Hepatic stellate cell (primary cell): ENCODE data around the gene CLTA.
A peak's percentile ranks its signal among the peaks of the same experiment; 100 is the strongest.

ENCODE experiments used
- DNase-seq: peaks from one replicate; pipeline ENCODE4 v3.0.0; 2011; ENCODE audit warnings: low spot score

The CLTA gene

DNA sequence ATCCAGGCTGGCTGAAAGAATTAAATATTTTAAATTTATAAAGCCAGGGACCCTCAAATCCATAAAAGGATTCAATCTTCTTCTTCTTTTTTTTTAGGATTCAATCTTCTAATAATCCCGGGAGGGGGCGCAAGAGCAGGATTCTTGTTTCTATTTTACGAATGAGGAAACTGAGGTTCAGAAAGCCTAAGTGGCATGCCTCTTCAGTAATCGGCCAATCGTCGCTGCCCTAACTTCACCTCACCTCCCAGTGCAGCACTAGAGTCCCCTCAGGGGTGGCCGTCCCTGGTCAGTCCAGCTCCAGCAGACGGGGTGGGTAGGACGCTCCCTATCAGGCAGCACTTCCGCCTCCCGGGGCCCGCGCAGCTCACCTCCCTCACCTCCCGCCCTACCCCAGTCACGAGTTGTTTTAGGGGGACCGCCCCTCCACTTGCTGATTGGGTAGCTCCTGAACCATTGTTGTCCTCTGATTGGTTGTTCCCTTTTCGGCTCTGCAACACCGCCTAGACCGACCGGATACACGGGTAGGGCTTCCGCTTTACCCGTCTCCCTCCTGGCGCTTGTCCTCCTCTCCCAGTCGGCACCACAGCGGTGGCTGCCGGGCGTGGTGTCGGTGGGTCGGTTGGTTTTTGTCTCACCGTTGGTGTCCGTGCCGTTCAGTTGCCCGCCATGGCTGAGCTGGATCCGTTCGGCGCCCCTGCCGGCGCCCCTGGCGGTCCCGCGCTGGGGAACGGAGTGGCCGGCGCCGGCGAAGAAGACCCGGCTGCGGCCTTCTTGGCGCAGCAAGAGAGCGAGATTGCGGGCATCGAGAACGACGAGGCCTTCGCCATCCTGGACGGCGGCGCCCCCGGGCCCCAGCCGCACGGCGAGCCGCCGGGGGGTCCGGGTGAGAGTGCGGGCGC is at the start of gene CLTA:
Gene CLTA, plus strand, starts transcription at position 534 of the 902 bp plus-strand sequence. Its CDS starts 136 bp downstream, at position 670.
- DNase-seq, result peak; percentile 99

GRCh38 chr9:36141288-36141687 is 49.4 kb upstream of the CLTA start:
- peak; percentile 47 for DNase-seq

DNA sequence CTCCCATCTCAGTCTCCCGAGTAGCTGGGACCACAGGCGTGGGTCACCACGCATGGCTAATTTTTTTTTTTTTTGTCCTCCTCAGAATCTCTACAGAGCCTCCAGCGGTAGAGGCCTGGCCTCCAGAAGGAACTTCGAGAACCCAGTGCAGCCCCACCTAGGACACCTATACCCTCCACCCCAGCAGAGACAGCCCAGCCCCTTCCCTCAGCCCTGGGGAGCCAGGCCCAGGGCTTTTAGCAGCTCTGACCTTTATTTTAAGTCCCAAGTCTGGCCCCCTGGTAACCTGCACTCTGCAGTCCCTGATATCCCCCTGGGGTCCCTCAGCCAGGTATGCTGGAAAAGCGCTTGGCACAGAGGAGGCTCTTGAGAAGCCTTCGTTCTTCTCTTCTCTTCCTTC is 49.0 kb upstream of the CLTA start:
- DNase-seq, result no peak

- peak; percentile 33 for DNase-seq
Measured at GRCh38 chr9:36142510-36143244, 48.0 kb upstream of the CLTA start.

DNA sequence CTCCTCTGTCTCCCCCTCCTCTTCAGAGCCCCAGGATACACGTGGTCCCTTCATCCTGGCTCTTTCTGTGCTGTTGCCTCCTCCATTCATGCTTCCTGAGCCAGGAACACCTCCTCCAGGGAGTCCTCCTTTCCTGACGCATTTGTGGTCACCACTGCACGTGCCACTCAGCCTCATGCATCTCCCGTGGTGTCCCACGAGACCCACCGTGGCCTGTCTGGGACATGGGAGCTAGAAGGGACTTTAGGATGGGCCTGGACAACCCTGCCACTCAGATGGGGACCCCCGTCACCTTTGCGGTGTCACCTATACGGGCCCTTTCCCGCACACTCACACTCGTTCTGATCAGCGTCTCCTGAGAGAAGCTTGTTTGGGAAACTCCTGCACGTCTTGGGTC is 47.5 kb upstream of the CLTA start:
- no peak for DNase-seq

DNA sequence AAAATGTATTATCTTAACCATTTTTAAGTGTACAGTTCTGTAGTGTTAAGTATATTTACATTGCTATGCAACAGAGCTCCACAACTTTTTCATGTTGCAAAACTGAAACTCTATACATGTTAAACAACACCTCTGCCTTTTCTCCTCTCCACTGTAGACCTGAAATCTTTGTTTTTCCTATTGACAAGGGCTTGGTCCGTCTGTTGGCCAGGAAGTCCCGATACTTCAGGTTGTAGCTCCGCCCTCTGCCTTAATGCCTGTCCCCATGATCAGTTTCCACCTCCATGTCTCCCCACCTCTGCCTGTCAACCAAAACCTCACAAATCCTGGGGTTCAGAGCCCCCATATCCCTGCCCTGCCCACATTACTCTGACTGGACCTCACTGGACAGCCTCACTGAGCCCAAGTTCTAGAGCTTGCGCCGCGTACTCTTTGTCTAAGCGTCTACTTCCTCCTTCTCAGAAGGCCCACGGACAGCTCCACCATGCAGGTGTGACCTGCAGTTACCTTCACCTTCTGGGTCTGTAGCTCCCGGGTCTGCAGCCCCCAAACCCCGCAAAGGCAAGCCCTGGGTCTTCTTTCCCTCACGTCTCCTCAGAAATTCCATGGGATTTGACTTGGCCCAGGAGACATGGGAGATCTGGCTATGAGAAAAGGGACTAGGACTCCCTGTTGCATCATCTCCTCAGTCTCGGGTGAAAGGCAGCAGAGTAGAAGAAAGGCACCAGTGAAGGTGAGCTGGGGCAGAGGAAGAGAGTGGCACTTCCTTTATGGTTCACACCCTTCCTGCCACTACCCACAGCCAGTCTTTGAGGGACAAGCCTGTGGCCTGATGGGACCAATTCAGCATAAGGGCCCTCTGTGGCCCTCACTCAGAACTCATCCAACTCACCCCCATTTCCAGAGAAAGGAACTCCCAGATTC is 46.1 kb upstream of the CLTA start:
- no peak for DNase-seq

DNA sequence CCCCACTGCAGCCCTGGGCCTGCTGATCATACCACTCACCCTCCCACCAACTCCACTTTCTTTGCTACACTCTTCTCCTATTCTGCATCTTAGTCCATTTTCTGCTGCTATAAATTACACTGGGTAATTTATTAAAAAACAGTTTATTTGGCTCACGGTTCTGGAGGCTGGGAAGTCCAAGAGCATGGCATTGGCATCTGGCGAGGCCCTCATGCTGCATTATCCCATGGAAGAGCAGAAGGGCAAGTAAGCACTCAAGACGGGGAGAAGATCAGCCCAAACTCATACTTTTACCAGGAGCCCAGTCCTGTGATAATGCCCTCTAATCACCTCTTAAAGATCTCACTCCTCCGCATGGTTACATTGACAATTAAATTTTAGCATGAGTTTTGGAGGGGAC is 44.8 kb upstream of the CLTA start:
- DNase-seq, result no peak

- DNase-seq, result no peak
Measured at GRCh38 chr9:36146651-36147050, 44.1 kb upstream of the CLTA start.

- DNase-seq, result no peak
Measured at GRCh38 chr9:36147441-36148175, 43.1 kb upstream of the CLTA start.

GRCh38 chr9:36148311-36149051 is 42.2 kb upstream of the CLTA start:
- peak; percentile 98 for DNase-seq

GRCh38 chr9:36149197-36149596 is 41.5 kb upstream of the CLTA start:
- DNase-seq, result peak; percentile 78

- DNase-seq, result peak; percentile 47
Measured at GRCh38 chr9:36150574-36151315, 40.0 kb upstream of the CLTA start.

DNA sequence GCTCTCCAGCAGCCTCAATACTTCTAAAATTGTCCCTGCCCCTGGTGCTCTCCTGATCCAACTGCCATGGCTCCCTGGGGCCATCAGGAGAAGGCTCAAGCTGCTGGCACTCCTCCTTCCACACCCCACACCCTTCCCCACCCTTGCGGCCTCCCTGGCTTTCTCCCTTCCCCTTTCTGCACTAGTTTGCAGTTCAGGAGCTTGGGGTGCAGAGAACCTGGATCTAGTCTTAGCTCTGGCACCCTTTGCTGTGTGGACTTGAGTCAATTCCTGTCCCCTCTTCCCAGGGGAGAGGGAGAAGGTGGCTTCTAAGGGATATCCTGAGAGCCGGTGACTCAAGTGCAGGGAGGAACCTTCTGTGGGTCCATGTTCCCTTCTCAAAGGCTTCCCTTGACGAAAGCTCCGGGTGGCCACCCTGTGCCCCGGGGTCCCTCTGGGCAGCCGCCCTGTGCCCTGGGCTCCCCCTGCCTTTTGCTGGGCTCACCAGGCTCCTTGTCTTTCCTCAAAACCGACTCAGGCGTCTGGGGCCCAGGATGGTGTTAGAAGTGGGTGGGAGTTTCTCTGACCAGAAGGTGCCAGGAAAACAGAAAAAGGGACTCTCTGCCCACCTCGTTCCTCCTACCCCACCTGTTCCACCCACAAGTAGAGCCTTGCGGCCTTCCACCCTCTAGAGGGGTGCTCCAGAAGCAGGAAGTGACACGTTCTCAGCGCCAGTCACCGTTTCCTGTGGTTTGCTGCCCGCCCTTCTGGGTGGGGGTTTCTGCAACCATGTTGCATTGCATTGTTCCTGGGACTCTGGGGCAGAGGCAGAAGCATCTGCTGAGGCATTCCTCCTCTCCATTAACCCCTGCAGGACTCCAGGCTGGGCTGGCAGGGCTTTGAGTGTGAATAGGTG is 39.2 kb upstream of the CLTA start:
- peak; percentile 40 for DNase-seq

DNA sequence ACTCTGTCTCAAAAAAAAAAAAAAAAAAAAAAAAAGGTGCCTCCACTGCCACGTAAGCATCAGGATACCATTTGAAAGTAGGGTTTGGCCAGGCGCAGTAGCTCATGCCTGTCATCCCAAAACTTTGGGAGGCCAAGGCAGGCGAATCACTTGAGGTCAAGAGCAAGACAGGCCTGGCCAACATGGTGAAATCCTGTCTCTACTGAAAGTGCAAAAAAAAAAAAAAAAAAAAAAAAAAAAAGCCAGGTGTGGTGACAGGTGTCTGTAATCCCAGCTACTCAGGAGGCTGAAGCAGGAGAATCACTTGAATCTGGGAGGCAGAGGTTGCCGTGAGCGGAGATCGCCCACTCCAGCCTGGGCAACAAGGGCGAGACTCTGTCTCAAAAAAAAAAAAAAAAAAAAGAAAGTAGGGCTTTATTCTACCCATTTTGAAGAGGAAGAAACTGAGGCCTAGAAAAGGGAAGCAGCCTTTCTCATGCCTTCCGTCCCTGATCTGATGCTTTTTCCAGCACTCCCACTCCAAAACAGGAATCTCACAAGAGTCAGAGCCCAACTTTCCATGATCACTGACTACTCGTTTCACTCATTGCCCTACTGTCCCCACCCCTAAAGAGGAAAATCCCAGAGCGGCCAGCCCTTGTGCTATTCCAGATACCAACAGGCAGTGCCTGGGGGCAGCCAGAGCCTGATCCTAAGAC is 37.8 kb upstream of the CLTA start:
- no peak for DNase-seq

- no peak for DNase-seq
Measured at GRCh38 chr9:36153746-36154145, 37.0 kb upstream of the CLTA start.

GRCh38 chr9:36154331-36154952 is 36.3 kb upstream of the CLTA start:
- peak; percentile 71 for DNase-seq

DNA sequence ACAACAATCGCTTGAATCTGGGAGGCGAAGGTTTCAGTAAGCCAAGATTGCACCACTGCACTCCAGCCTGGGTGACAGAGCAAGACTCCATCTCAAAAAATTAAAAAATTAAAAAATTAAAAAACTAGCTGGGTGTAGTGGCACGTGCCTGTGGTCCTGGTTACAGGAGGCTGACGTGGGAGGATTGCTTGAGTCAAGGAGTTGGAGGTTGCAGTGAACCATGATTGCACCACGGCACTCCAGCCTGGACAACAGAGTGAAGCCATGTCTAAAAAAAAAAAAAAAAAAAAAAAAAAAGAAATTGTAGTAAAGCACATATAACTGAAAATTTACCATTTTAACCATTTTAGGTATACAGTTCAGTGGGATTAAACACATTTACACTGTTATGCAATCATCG is 34.6 kb upstream of the CLTA start:
- DNase-seq, result no peak

GRCh38 chr9:36158122-36158521 is 32.6 kb upstream of the CLTA start:
- DNase-seq, result no peak
